SU-DHL-6 (cell line): ENCODE results near the gene SUMO2.
A peak's percentile ranks its signal among the peaks of the same experiment; 100 is the strongest.

Experiments used
- H2AFZ ChIP-seq: fragments of 200-600 bp; sonication (generic); 2 replicates; pipeline ENCODE4 v1.6.1; 2014; ENCODE audit warnings: low read depth, mild to moderate bottlenecking, moderate library complexity, mixed read lengths, antibody characterized with exemption, low read length; ENCODE audit not compliant: severe bottlenecking
- H3F3A ChIP-seq: fragments of 200-600 bp; shearing (Covaris generic); 2 replicates; pipeline ENCODE4 v1.6.0; 2016; ENCODE audit warnings: antibody characterized with exemption, mild to moderate bottlenecking; ENCODE audit not compliant: insufficient read depth
- H3K27ac ChIP-seq: fragments of 200-600 bp; sonication (generic); 2 replicates; pipeline ENCODE4 v1.5.1; 2016; ENCODE audit warnings: low read depth, mild to moderate bottlenecking, low read length, moderate library complexity, mixed read lengths
- H3K27me3 ChIP-seq: fragments of 200-600 bp; sonication (generic), shearing (Covaris generic); 2 replicates; pipeline ENCODE4 v1.6.0; 2014; ENCODE audit warnings: mild to moderate bottlenecking, low read length
- H3K36me3 ChIP-seq: fragments of 200-600 bp; sonication (generic); 2 replicates; pipeline ENCODE4 v1.6.1; 2014; ENCODE audit warnings: mild to moderate bottlenecking, low read length, mixed read lengths
- H3K4me2 ChIP-seq: fragments of 300-600, 200-600 bp; shearing (Covaris generic), sonication (generic); 2 replicates; pipeline ENCODE4 v1.6.0; 2014; ENCODE audit warnings: low read length, low read depth, mild to moderate bottlenecking; ENCODE audit not compliant: poor library complexity, severe bottlenecking
- H3K4me3 ChIP-seq: fragments of 200-600 bp; sonication (generic); 2 replicates; pipeline ENCODE4 v1.5.1; 2014; ENCODE audit warnings: antibody characterized with exemption, low read length, mild to moderate bottlenecking, mixed read lengths; ENCODE audit not compliant: insufficient read depth, poor library complexity, severe bottlenecking
- H3K79me2 ChIP-seq: fragments of 200-600 bp; sonication (generic); 2 replicates; pipeline ENCODE4 v1.6.1; 2014; ENCODE audit warnings: mild to moderate bottlenecking, low read length, moderate library complexity; ENCODE audit not compliant: insufficient read depth
- H3K9ac ChIP-seq: fragments of 200-600 bp; sonication (generic); 2 replicates; pipeline ENCODE4 v1.7.0; 2014; ENCODE audit warnings: mild to moderate bottlenecking, low read length
- H3K9me2 ChIP-seq: fragments of 200-600 bp; sonication (generic); replicated peaks from 2 replicates; pipeline ENCODE4 v1.6.1; 2014; ENCODE audit warnings: low read length; ENCODE audit not compliant: insufficient read depth
- H3K9me3 ChIP-seq: fragments of 200-600 bp; sonication (generic); 2 replicates; pipeline ENCODE4 v1.6.1; 2014; ENCODE audit warnings: low read length, mixed read lengths; ENCODE audit not compliant: insufficient read depth
- H4K20me1 ChIP-seq: fragments of 200-600 bp; sonication (generic); 2 replicates; pipeline ENCODE4 v1.6.1; 2014; ENCODE audit warnings: low read depth, mild to moderate bottlenecking, antibody characterized with exemption, low read length, moderate library complexity, mixed read lengths
- CTCF ChIP-seq: fragments of 200-600 bp; sonication (generic); IDR thresholded peaks from one replicate; pipeline ENCODE4 v1.5.1; 2017; ENCODE audit warnings: antibody characterized with exemption, mild to moderate bottlenecking, low read length, moderate library complexity; ENCODE audit not compliant: insufficient read depth, poor library complexity, severe bottlenecking
- EZH2phosphoT487 ChIP-seq: fragments of 200-600 bp; sonication (generic), shearing (Covaris generic); conservative IDR thresholded peaks from 2 replicates; pipeline ENCODE4 v1.6.1; 2018; ENCODE audit warnings: mild to moderate bottlenecking, antibody characterized with exemption, low read length, moderate library complexity, mixed read lengths

The SUMO2 gene

DNA sequence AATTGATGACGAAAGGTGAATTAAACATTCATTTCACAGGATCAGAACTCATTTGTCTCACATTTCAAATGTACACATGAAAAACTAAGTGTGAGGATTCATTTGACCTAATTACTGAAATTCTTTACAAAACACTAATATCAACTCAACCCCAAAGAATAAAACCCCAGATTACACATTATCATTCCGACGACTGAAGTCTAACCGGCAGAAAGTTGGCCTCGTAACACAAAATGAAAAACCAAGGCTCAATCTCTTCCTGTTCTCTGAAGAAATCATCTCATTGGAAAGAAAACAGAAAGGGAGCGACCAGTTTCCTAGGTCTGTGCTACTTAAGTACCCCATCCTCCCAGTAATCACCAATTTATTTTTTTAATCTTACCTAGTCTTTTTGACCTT lies 30.2 kb downstream of the SUMO2 start:
- Histone ChIP-seq H4K20me1 (0 out of 2 replicates have a peak, but pooled peaks cover 9% of the 10 kb centered on the region), H3K9me3 (no peaks in the 10 kb centered on the region), H3K4me2 (peak overlapping the region; percentile 95), H3K36me3 (peaks cover 3% of the 10 kb centered on the region; the same call in 1 of the 2 replicates), H3K27me3 (no peaks in the 10 kb centered on the region), H3K79me2 (peaks cover 67% of the 10 kb centered on the region), H2AFZ (no peak overlapping the region), H3K27ac (peak overlapping the region; percentile 63), H3K9ac (peak overlapping the region; percentile 94), H3K4me3 (peak overlapping the region; percentile 81), H3K9me2 (no peaks in the 10 kb centered on the region), H3F3A (peaks cover 10% of the 10 kb centered on the region; the same call in 1 of the 2 replicates)
- no peak for TF ChIP-seq CTCF

DNA sequence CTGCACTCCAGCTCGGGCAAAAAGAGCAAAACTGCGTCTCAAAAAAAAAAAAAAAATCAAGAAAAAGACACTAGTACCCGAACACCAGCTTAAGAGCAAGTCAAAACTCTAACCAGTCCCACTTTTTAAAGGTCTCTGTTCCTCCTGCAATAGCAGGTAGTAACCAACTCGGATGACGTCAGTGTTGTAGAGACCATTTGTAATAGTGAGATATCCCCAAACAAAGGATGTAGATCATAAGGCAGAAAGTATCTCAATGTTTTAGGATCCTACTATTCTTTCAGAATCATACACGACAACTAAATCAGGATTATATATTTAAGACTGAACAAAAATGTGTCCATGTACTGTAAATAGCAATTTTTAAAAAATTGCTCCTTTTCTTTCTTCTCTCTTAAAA lies 30.8 kb downstream of the SUMO2 start:
- Histone ChIP-seq H3K9me3 (no peaks in the 10 kb centered on the region), H3K27me3 (no peaks in the 10 kb centered on the region), H3K36me3 (peaks cover 9% of the 10 kb centered on the region), H3K4me2 (peak overlapping the region; percentile 95), H3K4me3 (peak overlapping the region; percentile 81), H3K9ac (peak overlapping the region; percentile 94), H2AFZ (no peak overlapping the region), H3K79me2 (peaks cover 69% of the 10 kb centered on the region), H3K27ac (peak overlapping the region; percentile 63; the same call in 1 of the 2 replicates), H4K20me1 (0 out of 2 replicates have a peak, but pooled peaks cover 9% of the 10 kb centered on the region), H3K9me2 (no peaks in the 10 kb centered on the region), H3F3A (peaks cover 10% of the 10 kb centered on the region; the same call in 1 of the 2 replicates)
- TF ChIP-seq EZH2phosphoT487 (no peak), CTCF (no peak)

GRCh38 chr17:75147878-75148546 lies 34.7 kb downstream of the SUMO2 start:
- 0 out of 2 replicates have a peak, but pooled peaks cover 9% of the 10 kb centered on the region for H3F3A ChIP-seq
- no peaks in the 10 kb centered on the region for H3K9me3 ChIP-seq
- no peak overlapping the region for H2AFZ ChIP-seq
- no peak overlapping the region for H3K27ac ChIP-seq
- no peak overlapping the region for H3K4me3 ChIP-seq
- TF ChIP-seq CTCF (no peak), EZH2phosphoT487 (no peak)
- no peaks in the 10 kb centered on the region for H3K9me2 ChIP-seq
- 0 out of 2 replicates have a peak, but pooled peaks cover 13% of the 10 kb centered on the region for H4K20me1 ChIP-seq
- H3K79me2 ChIP-seq, result peaks cover 57% of the 10 kb centered on the region
- no peak overlapping the region for H3K9ac ChIP-seq
- peaks cover 31% of the 10 kb centered on the region for H3K36me3 ChIP-seq
- H3K4me2 ChIP-seq, result no peak overlapping the region
- no peaks in the 10 kb centered on the region for H3K27me3 ChIP-seq
